ENCODE data around the gene NR1D1.

The NR1D1 gene

DNA sequence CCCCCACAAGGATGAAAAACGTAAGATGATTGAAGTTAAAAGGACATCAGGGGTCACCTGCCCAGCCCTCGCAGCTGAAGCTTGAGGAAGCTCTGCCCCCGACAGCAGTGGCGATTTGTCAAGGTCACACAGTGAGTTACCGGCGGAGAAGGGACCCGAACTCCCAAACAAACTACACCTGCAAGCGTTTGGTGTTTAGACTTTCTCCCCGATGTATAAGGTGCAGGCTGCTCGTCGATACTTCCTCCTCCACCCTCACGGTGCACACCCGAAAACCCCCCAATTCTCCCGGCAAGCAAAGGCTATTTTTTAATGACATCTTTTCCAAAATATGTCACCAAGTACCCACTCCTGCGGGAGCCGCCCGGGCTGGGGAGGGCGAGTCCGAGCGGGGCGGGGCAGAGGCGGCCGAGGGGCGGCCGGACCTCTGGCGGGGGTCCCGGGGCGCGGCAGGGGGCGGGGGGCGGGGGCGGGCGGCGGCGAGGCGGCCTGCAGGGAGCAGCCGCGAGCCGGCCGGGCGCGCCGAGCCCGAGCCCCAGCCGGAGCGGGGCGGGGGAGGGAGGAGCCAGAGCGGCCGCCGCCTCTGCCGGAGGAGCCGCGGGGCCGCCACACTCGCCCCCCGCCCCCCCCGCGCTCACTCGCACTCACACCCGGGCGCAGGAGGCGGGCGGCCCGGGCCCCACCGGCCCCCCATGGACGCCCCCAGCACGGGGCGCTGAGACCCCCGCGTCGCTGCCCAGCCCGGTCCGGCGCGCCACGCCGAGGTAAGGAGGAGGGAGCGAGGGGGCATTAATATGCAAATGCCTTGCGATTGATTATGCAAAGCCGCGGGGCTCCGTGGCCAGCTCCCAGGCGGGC lies 37.8 kb downstream of the NR1D1 start, which contains the start of gene THRA:
TSS of gene THRA (plus strand) at position 637 of the 858 bp plus-strand sequence. CDS start 11,524 bp downstream, outside the sequence.
- no peak for DNase-seq (ENCODE audit: low read depth)

GRCh38 chr17:40061609-40062038 lies 38.8 kb downstream of the NR1D1 start:
- DNase-seq (ENCODE audit: low read depth), result no peak

DNA sequence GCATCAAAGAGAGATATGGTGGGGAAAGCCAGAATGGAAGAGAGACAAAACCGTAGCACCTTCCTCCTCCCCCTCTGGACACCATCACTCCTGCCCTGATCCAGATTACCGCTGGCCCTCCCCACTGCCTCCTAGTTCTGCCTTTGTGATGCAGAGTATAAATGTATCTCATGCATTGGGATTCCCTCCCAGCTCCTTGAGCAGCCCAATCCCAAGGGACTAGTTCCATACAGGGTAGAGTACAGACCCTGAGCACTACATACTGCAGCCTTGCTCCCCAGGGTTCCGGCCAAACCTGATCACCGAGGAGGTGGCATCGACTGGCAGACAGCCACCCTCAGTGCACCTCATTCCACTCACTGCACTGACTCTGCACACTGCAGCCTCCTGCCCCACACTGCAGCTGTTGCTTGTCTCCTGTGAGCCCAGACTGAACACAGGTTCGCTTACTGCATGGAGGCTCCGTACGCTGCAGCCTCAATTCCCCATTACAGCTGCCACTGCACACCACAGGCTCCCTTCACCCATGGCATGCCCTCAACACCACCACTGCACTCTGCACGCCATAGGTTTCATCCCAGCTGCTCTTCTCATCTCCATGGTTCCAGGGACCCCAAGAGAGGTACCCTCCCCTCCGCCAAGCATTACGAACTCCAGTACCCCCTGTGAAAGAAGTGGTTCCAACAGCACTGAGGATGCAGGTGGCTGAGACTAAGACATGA lies 39.3 kb downstream of the NR1D1 start:
- no peak for DNase-seq (ENCODE audit: low read depth)

DNA sequence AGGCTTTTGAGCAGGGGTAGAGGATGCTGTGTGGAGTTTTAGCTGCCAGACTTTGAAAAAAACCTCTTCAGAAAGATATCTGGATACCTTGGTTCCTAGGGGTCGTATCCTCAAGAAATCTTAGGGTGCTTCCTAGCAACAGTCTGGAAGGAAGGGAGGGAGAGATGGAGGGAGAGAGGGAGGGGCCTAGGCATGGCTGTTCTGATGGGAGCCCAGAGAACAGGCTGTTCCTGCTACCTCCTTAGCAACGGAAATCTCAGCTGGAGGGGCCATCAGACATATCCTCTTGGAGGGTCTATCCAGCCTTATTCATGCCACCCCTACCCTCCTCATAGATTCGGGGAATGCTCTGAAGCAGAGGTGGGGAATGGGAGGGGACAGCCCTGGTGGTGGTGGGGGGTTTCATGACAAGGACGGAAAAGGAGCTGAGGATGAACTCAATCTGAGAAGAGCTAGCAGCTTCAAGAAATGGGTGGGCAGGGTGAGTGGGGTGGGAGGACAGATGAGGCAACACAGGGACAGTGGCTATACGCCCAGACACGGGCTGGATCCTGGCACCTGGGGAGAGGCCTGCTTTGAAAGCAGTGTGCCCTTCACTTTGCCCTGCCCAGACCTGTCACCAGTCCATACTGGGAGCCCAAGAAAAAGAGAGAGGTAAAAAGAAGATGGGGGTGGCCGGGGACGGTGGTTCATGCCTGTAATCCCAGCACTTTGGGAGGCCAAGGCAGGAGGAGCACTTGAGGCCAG lies 40.5 kb downstream of the NR1D1 start:
- no peak for DNase-seq (ENCODE audit: low read depth)

DNA sequence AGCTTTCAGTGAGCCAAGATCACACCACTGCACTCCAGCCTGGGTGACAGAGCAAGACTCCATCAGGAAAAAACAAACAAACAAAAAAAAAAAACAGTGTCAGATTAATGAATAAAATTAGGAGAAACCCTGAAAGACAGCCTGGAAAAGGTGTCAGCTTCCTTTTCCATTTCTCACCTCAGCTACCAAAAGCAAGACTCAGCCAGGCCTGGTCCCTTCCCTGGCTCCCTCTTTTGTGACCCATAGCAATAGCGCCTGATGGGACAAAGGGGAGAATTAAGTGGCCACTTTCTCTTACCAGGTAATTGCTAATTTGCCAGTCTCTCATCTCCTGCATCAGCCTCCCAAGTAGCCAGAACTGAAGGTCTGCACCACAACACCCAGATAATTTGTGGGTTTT lies 41.5 kb downstream of the NR1D1 start:
- DNase-seq (ENCODE audit: low read depth), result no peak

GRCh38 chr17:40058186-40058784 lies 42.1 kb downstream of the NR1D1 start:
- no peak for DNase-seq (ENCODE audit: low read depth)

DNA sequence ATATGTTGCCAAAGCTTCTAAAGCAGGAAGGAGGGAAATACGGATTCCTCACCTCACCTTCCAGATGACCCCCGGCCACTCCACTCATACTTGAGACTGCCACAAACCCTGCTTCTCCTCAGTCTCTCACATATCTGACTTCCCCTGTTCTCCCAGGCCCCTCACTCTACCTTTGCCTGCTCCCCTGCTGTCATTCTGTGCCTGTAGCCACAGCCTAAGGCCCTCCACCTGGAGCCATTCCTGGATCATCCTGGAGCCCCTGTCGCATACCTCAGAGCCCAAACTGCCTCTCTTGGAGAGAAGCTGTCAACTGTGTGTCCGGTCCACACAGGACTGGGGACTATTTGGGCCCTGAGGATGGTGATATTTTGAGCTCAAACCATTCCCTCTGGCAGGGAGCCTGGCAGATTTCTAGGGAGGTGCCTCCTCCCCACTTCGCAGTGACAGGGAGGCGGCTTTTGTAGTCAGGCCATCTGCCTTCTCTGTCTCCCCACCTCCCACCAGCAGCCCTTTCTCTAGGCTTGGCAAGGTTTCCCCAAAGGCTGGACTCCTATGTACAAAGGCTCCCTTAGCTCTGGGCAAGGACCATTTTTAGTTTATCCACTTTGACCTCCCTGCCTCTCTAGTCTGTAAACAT lies 43.9 kb downstream of the NR1D1 start:
- DNase-seq (ENCODE audit: low read depth), result no peak
